ENCODE measurements around the gene C7.
A peak's percentile ranks its signal among the peaks of the same experiment; 100 is the strongest.

DNA sequence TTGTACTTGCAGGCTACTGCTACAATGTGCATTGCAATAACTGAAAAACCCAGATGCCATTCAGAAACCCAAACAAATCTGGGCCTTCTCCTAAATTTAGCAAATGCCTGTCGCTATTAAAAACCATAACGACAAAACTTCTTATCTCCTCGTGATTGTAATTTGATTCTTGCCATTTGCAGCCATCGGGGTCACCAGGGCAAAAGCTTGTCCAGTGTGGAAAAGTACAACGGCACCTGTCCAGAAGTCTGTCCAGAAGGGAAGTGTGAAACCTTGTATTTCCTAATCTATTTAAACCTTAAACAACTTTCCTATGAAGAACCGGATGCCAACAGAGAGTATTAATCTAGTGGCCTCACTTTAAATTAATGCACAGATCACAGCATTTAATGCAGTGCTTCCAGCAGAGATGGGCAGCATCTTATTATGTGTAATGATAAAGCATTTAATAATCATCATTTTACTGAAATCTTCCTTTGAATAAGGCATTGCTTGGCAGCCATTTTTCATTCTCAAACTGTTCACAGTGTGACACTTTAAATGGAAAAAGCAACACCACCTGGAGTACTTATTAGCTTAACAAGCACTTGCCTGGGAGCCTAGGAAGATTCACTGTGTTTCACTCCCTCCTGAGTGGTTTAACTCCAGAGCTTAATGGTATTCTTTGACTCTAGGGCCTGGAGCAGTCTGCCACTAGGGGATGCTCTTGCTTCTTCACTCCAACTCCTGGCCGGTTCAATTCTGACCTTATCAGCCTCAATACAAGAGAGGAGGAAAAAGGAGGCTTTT lies 4.9 kb upstream of the C7 start:
- TF ChIP-seq, protein P1, sequence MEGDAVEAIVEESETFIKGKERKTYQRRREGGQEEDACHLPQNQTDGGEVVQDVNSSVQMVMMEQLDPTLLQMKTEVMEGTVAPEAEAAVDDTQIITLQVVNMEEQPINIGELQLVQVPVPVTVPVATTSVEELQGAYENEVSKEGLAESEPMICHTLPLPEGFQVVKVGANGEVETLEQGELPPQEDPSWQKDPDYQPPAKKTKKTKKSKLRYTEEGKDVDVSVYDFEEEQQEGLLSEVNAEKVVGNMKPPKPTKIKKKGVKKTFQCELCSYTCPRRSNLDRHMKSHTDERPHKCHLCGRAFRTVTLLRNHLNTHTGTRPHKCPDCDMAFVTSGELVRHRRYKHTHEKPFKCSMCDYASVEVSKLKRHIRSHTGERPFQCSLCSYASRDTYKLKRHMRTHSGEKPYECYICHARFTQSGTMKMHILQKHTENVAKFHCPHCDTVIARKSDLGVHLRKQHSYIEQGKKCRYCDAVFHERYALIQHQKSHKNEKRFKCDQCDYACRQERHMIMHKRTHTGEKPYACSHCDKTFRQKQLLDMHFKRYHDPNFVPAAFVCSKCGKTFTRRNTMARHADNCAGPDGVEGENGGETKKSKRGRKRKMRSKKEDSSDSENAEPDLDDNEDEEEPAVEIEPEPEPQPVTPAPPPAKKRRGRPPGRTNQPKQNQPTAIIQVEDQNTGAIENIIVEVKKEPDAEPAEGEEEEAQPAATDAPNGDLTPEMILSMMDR (IDR thresholded peaks at IDR 0.05 in 4 of 5, conservative IDR thresholded peaks at IDR 0.05 in 1 of 5): peak; percentile 62 to 78 (median 76)
- TF ChIP-seq POLR2A (IDR thresholded peaks at IDR 0.05): no peak

Measured in gastrocnemius medialis (tissue), 4 donors.